MCF 10A (cell line): Measurements from ENCODE around the gene FMNL2. TPM values are rescaled to one million over a fixed set of nuclear protein-coding genes. Genes with fewer than 3 reads are reported as not detected.

Source experiments
- BruUV-seq: library from RNA; stranded (reverse); fragments of 400-500 nt; replicated peaks from 2 replicates; lab custom pipeline; 2021; lab: Mats Ljungman, UMichigan
- CTCF ChIA-PET: fragments of 300-600 bp; sonication (Branson Sonifier 250); formaldehyde crosslinking; extraction: SDS; loops from one replicate; lab custom pipeline; 2021; ENCODE audit warnings: antibody characterized with exemption, inconsistent platforms; lab: Yijun Ruan, JAX
- POLR2A ChIA-PET: fragments of 300-600, 350-650 bp; sonication (Branson Sonifier 250); formaldehyde crosslinking; extraction: SDS; loops from one replicate; lab custom pipeline; 2020; ENCODE audit warnings: antibody characterized with exemption, inconsistent platforms; lab: Yijun Ruan, JAX
- DNase-seq: peaks from one replicate; pipeline ENCODE4 v3.0.0-alpha.2; 2018; ENCODE audit not compliant: unreplicated experiment
- H3K27ac Mint-ChIP-seq: one replicate; pipeline ENCODE4 v1.8.0; 2022; ENCODE audit warnings: mild to moderate bottlenecking, low read depth, mixed read lengths; ENCODE audit not compliant: unreplicated experiment
- H3K27me3 Mint-ChIP-seq: one replicate; pipeline ENCODE4 v1.8.0; 2022; ENCODE audit warnings: mixed read lengths; ENCODE audit not compliant: insufficient read depth, unreplicated experiment
- H3K36me3 Mint-ChIP-seq: one replicate; pipeline ENCODE4 v1.8.0; 2022; ENCODE audit warnings: mild to moderate bottlenecking, moderate library complexity, mixed read lengths; ENCODE audit not compliant: insufficient read depth, unreplicated experiment
- H3K4me1 Mint-ChIP-seq: one replicate; pipeline ENCODE4 v1.8.0; 2022; ENCODE audit warnings: mixed read lengths; ENCODE audit not compliant: insufficient read depth, unreplicated experiment
- H3K4me3 Mint-ChIP-seq: one replicate; pipeline ENCODE4 v1.8.0; 2022; ENCODE audit warnings: mild to moderate bottlenecking, moderate library complexity, mixed read lengths; ENCODE audit not compliant: unreplicated experiment
- H3K9me3 Mint-ChIP-seq: one replicate; pipeline ENCODE4 v1.8.0; 2022; ENCODE audit warnings: mixed read lengths; ENCODE audit not compliant: unreplicated experiment
- CTCF ChIP-seq: fragments of 200-600 bp; IDR thresholded peaks from one replicate; pipeline ENCODE4 v1.8.0; 2022; ENCODE audit warnings: antibody characterized with exemption, mild to moderate bottlenecking; ENCODE audit not compliant: unreplicated experiment
- intact Hi-C: fragments of 100-400 bp; cut with micrococcal nuclease; formaldehyde crosslinking; loops from 2 replicates; pipeline ENCODE4 v1.14.1; 2022
- total RNA-seq: library from RNA; stranded (reverse); gene quantifications from 2 replicates; pipeline ENCODE4 v1.2.3, GENCODE V29; 2022

The FMNL2 gene
- total RNA-seq, 1 experiment from 2014 or later, result 76.5 TPM

GRCh38 chr2:152428800-152429582 lies 94.0 kb downstream of the FMNL2 start:
- Mint-ChIP-seq H3K36me3 (no peaks in the 10 kb centered on the region), H3K9me3 (no peaks in the 10 kb centered on the region), H3K4me1 (peaks cover 38% of the 10 kb centered on the region), H3K27me3 (no peaks in the 10 kb centered on the region), H3K4me3 (no peak overlapping the region), H3K27ac (no peak overlapping the region)
- intact Hi-C loops, result no loop called here
- DNase-seq, result no peak
- no TSS peak for BruUV-seq
- TF ChIP-seq CTCF, result no peak
- ChIA-PET POLR2A (interaction anchor here (0.6 to 2.2 kb wide), 11 partner anchors 9 to 228 kb away, joined by 3 to 8 read pairs (median 5); partner anchors contain the start of gene FMNL2), CTCF (interaction anchor here (0.7 to 1.7 kb wide), 4 partner anchors 26 to 126 kb away, joined by 3 to 5 read pairs (median 4); no protein-coding TSS in a partner anchor)

GRCh38 chr2:152430876-152431275 lies 95.9 kb downstream of the FMNL2 start:
- no peaks in the 10 kb centered on the region for H3K36me3 Mint-ChIP-seq
- H3K27ac Mint-ChIP-seq, result no peak overlapping the region
- no TSS peak for BruUV-seq
- DNase-seq, result no peak
- peaks cover 39% of the 10 kb centered on the region for H3K4me1 Mint-ChIP-seq
- intact Hi-C loops, result no loop called here
- no peaks in the 10 kb centered on the region for H3K27me3 Mint-ChIP-seq
- no peak for TF ChIP-seq CTCF
- ChIA-PET POLR2A (interaction anchor here (0.7 to 4.9 kb wide), 6 partner anchors 8 to 67 kb away, joined by 3 to 38 read pairs (median 7); no protein-coding TSS in a partner anchor), CTCF (no interaction called here)
- H3K4me3 Mint-ChIP-seq, result no peak overlapping the region
- no peaks in the 10 kb centered on the region for H3K9me3 Mint-ChIP-seq

- peak overlapping the region; percentile 8 for H3K4me3 Mint-ChIP-seq
Measured at GRCh38 chr2:152431370-152432098, 96.6 kb downstream of the FMNL2 start.

More at GRCh38 chr2:152431370-152432098, 96.6 kb downstream of the FMNL2 start:
- peaks cover 39% of the 10 kb centered on the region for H3K4me1 Mint-ChIP-seq
- intact Hi-C loops, result loop anchor here (2.0 kb wide), 1 partner anchor 95 kb away; no protein-coding TSS in a partner anchor
- H3K36me3 Mint-ChIP-seq, result no peaks in the 10 kb centered on the region
- BruUV-seq, result TSS peak; percentile 56
- DNase-seq, result no peak
- TF ChIP-seq CTCF, result no peak
- CTCF ChIA-PET, result interaction anchor here (0.7 to 1.3 kb wide), 3 partner anchors 24 to 116 kb away, joined by 3 to 5 read pairs (median 3); no protein-coding TSS in a partner anchor
- peak overlapping the region; percentile 83 for H3K27ac Mint-ChIP-seq
- H3K27me3 Mint-ChIP-seq, result no peaks in the 10 kb centered on the region
- no peaks in the 10 kb centered on the region for H3K9me3 Mint-ChIP-seq
- POLR2A ChIA-PET, result interaction anchor here (0.7 to 4.9 kb wide), 12 partner anchors 9 to 96 kb away, joined by 3 to 38 read pairs (median 8); partner anchors contain the start of gene FMNL2
